Dermis blood vessel endothelial cell (primary cell): ENCODE measurements around the gene TIGD6. TPM values are rescaled to one million over a fixed set of nuclear protein-coding genes. Genes with fewer than 3 reads are reported as not detected.

Source experiments
- total RNA-seq: library from RNA; depleted of rRNA; stranded (reverse); fragments of >200 nt; gene quantifications from 2 replicates; pipeline ENCODE4 v1.2.3, GENCODE V29; 2014

Gene TIGD6
- total RNA-seq, 1 donor from 2014 or later: 6.0 TPM

Other genes starting within 250 kb of the TIGD6 start
- gene PDE6A, start 55.9 kb downstream of the TIGD6 start, total RNA-seq: 0.05 TPM in 1 of 2 replicates, not detected in the other
- gene SLC26A2, start 39.9 kb downstream of the TIGD6 start, total RNA-seq: 22.0 and 25.3 TPM in 2 replicates
- 33.2 and 45.9 TPM in 2 replicates for gene HMGXB3, start 85 bp upstream of the TIGD6 start, total RNA-seq
- gene CSF1R, start 85.9 kb upstream of the TIGD6 start, total RNA-seq: not detected in 2 replicates
- 9.9 and 17.0 TPM in 2 replicates for gene PDGFRB, start 155.2 kb upstream of the TIGD6 start, total RNA-seq
- not detected in 2 replicates for gene CDX1, start 166.1 kb upstream of the TIGD6 start, total RNA-seq
- gene SLC6A7, start 189.4 kb upstream of the TIGD6 start, total RNA-seq: not detected in 2 replicates